Sigmoid colon (tissue), 7 donors: ENCODE data around the gene CYSLTR2. TPM values are rescaled to one million over a fixed set of nuclear protein-coding genes. Genes with fewer than 3 reads are reported as not detected.

Source experiments
- DNase-seq: peaks from one replicate; pipeline ENCODE4 v3.0.0-alpha.2; 2019
- H3K27ac ChIP-seq, 4 donors: fragments of 200-600 bp; sonication (generic); one replicate each; pipeline ENCODE4 v1.5.1; 2016 to 2019; ENCODE audit warnings: mild to moderate bottlenecking in 1 of 4
- H3K27me3 ChIP-seq, 3 donors: fragments of 200-600 bp; sonication (generic); one replicate each; pipeline ENCODE4 v1.5.1; 2019; ENCODE audit warnings: mild to moderate bottlenecking in 1 of 3
- H3K36me3 ChIP-seq, 4 donors: fragments of 200-600 bp; sonication (generic); one replicate each; pipeline ENCODE4 v1.5.1; 2016 to 2019
- H3K4me1 ChIP-seq, 4 donors: fragments of 200-600 bp; sonication (generic); one replicate each; pipeline ENCODE4 v1.5.1; 2017 to 2019
- H3K4me3 ChIP-seq, 4 donors: fragments of 200-600 bp; sonication (generic); one replicate each; pipeline ENCODE4 v1.5.1; 2017 to 2019; ENCODE audit warnings: mild to moderate bottlenecking in 2 of 4, moderate library complexity in 1 of 4
- H3K9me3 ChIP-seq, 4 donors: fragments of 200-600 bp in 3 of 4; sonication (generic) in 3 of 4; one replicate each; pipeline versions ENCODE4 v1.5.1 to v1.6.1; 2013 to 2019
- CTCF ChIP-seq, 4 experiments: fragments of 450-650 bp in 3 of 4; fragments of 200-600 bp in 1 of 4; IDR thresholded peaks; one replicate each; pipeline ENCODE4 v1.5.1; 2016 to 2019; ENCODE audit warnings: antibody characterized with exemption in 4 of 4, mild to moderate bottlenecking in 3 of 4, moderate library complexity in 2 of 4
- EP300 ChIP-seq, 4 donors: sonication (generic); formaldehyde crosslinking; IDR thresholded peaks; one replicate each; pipeline ENCODE4 v1.6.1; 2017; ENCODE audit warnings: antibody characterized with exemption in 4 of 4
- POLR2A ChIP-seq, 2 donors: fragments of 450-650 bp; IDR thresholded peaks; one replicate each; pipeline ENCODE4 v1.6.1; 2016; ENCODE audit warnings: antibody characterized with exemption in 2 of 2, mild to moderate bottlenecking in 2 of 2, moderate library complexity in 2 of 2
- POLR2AphosphoS5 ChIP-seq, 4 donors: sonication (generic); formaldehyde crosslinking; IDR thresholded peaks; one replicate each; pipeline ENCODE4 v1.6.1; 2017; ENCODE audit warnings: antibody characterized with exemption in 4 of 4
- WGBS, 2 donors: extraction: QIAGEN DNeasy Blood & Tissue Kit; methylation state at CpG; one replicate each; pipeline ENCODE4 v1.1.7; 2013; 5-methylcytosine and 5-hydroxymethylcytosine counted together
- intact Hi-C: fragments of 100-400 bp; cut with DNase I; formaldehyde crosslinking; loops from one replicate; pipeline ENCODE4 v1.15.1; 2023
- polyA plus RNA-seq, 3 donors: library from polyadenylated mRNA; stranded (reverse); fragments of 200-250 nt; gene quantifications; one replicate each; pipeline ENCODE4 v1.2.3, GENCODE V29; 2013
- total RNA-seq, 4 donors: library from RNA; depleted of rRNA; stranded (reverse); fragments of >200 nt; gene quantifications; one replicate each; pipeline ENCODE4 v1.1.0, GENCODE V29; 2016
- donor health status: healthy with polysubstance abuse.
- donor health status: Bipolar disorder and iron deficiency.
- donor health status: healthy.

The CYSLTR2 gene
- total RNA-seq (1 to 10 TPM in 2 of 4 donors, under 1 TPM in 2; 0.28 to 2.0 (median 1.1) TPM), polyA plus RNA-seq (under 1 TPM in 2 of 3 donors, not detected in 1; 0.46 to 0.99 TPM)

DNA sequence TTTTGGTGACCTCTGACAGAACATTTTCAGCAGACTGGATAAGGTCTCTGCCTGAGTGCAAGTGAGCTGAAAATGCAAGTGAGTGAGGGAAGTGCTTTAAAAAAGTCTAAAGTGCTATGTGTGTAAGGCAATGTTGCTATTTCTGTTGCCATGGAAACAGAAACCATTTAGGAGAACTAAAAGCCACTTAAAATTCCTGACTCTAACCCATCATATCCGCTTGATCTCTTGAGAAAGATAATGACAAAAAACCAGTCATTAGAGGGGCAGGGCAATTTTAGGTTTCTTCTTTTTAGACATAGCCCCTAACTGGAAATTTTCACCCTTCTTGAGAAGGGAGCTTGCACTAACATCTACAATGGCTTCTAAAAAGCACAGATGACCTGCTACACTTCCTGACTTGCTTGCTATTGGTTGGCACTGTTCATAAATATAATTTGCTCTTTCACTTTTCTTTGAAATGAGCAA, at the start of gene CYSLTR2:
TSS of gene CYSLTR2 (plus strand) at position 458 of the 468 bp plus-strand sequence. CDS start 52,889 bp downstream, outside the sequence.
- no peak for TF ChIP-seq POLR2A (IDR thresholded peaks at IDR 0.05)
- TF ChIP-seq EP300 (IDR thresholded peaks at IDR 0.05) = no peak
- no peak for TF ChIP-seq CTCF (IDR thresholded peaks at IDR 0.05)
- TF ChIP-seq POLR2AphosphoS5 (IDR thresholded peaks at IDR 0.05) = no peak
- H3K4me3 ChIP-seq = peak within 1 kb of the TSS in 1 of 4 donors; percentile 19
- H3K27me3 ChIP-seq = no peaks in the 10 kb centered on the region
- intact Hi-C loops = no loop called here
- H3K4me1 ChIP-seq = no peaks in the 10 kb centered on the region
- H3K27ac ChIP-seq = peak within 1 kb of the TSS in 1 of 4 donors; percentile 38
- no peaks in the 10 kb centered on the region for H3K9me3 ChIP-seq
- no peaks in the 10 kb centered on the region for H3K36me3 ChIP-seq
- 15 to 63% methylated on average over 1 of the region's 1 CpG for WGBS, 2 donors
- no peak for DNase-seq

GRCh38 chr13:48615049-48615448, 38.7 kb upstream of the CYSLTR2 start:
- Histone ChIP-seq H3K4me1 (no peaks in the 10 kb centered on the region), H3K27ac (no peak overlapping the region), H3K9me3 (peaks cover 0 to 3% (median 0%) of the 10 kb centered on the region in 4 donors), H3K27me3 (no peaks in the 10 kb centered on the region), H3K4me3 (no peak overlapping the region), H3K36me3 (no peaks in the 10 kb centered on the region)
- intact Hi-C loops = no loop called here
- DNase-seq = no peak
- TF ChIP-seq POLR2A (IDR thresholded peaks at IDR 0.05) (no peak), POLR2AphosphoS5 (IDR thresholded peaks at IDR 0.05) (no peak), CTCF (IDR thresholded peaks at IDR 0.05) (no peak), EP300 (IDR thresholded peaks at IDR 0.05) (no peak)
- WGBS, 2 donors = 19 to 59% methylated on average over 2 of the region's 2 CpGs

DNA sequence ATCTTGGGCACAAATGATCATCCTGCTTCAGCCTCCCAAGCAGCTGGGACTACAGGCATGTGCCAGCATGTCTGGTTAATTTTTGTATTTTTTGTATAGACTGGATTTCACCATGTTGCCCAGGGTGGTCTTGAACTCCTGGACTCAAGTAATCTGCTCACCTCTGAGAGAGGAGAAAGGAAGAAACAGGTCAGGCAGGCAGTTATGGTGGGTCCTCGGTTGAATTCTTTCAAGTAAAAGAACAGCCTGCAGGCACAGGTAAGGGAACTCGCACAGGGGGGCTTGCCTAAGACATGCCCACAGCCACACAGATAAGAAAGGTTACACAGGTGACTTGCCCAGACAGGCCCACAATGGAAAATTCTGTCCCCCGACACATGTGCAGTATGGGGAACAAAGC, 34.8 kb upstream of the CYSLTR2 start:
- 95 to 96% methylated on average over 3 of the region's 3 CpGs for WGBS, 2 donors
- Histone ChIP-seq H3K27ac (no peak overlapping the region), H3K36me3 (no peaks in the 10 kb centered on the region), H3K4me3 (no peak overlapping the region), H3K27me3 (no peaks in the 10 kb centered on the region), H3K9me3 (peaks cover 0 to 3% (median 0%) of the 10 kb centered on the region in 4 donors), H3K4me1 (no peaks in the 10 kb centered on the region)
- intact Hi-C loops = no loop called here
- TF ChIP-seq CTCF (IDR thresholded peaks at IDR 0.05) (no peak), POLR2A (IDR thresholded peaks at IDR 0.05) (no peak), POLR2AphosphoS5 (IDR thresholded peaks at IDR 0.05) (no peak), EP300 (IDR thresholded peaks at IDR 0.05) (no peak)
- no peak for DNase-seq

DNA sequence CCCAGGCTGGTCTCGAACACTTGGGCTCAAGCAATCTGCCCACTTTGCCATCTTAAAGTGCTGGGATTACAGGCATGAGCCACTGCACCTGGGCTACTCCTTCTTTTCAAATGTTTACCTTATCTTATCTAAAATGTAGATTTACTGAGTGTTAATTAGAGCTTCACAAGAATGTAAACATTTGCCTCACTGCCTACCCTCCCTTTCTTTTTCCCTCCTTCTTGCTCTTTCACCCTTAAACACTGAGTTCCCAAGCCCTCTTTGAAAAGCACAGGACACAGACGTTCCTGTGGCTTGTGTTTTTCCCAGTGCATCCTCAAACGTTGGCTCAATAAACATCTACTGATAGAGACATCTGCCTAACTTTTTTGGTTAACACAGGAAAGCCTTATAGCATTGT, 32.7 kb upstream of the CYSLTR2 start:
- Histone ChIP-seq H3K4me3 (no peak overlapping the region), H3K27ac (no peak overlapping the region), H3K9me3 (peaks cover 0 to 3% (median 0%) of the 10 kb centered on the region in 4 donors), H3K36me3 (no peaks in the 10 kb centered on the region), H3K27me3 (no peaks in the 10 kb centered on the region), H3K4me1 (no peaks in the 10 kb centered on the region)
- DNase-seq = no peak
- TF ChIP-seq POLR2A (IDR thresholded peaks at IDR 0.05) (no peak), CTCF (IDR thresholded peaks at IDR 0.05) (no peak), EP300 (IDR thresholded peaks at IDR 0.05) (no peak), POLR2AphosphoS5 (IDR thresholded peaks at IDR 0.05) (no peak)
- 19 to 48% methylated on average over 3 of the region's 3 CpGs for WGBS, 2 donors
- intact Hi-C loops = no loop called here

DNA sequence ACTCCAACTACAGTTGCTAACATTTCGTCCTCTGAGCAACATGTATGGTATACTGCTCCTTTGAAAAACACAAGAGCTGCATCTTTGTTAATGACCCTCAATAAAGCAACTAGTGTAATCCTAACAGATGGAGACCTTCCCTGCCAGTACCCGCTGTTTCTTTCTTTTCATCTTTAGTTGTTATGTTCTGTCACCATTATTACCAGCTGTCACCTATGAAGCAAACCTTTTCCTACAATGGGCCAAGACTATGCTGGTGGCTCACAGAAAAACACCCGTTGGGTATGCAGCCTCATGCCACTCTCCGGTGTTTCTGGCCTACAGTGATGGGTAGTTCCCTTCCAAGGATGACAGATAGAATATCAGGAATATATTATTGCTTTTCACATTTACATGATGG, 29.7 kb upstream of the CYSLTR2 start:
- H3K27me3 ChIP-seq = no peaks in the 10 kb centered on the region
- DNase-seq = no peak
- TF ChIP-seq CTCF (IDR thresholded peaks at IDR 0.05) (no peak), POLR2AphosphoS5 (IDR thresholded peaks at IDR 0.05) (no peak), EP300 (IDR thresholded peaks at IDR 0.05) (no peak), POLR2A (IDR thresholded peaks at IDR 0.05) (no peak)
- intact Hi-C loops = no loop called here
- no peaks in the 10 kb centered on the region for H3K4me1 ChIP-seq
- H3K4me3 ChIP-seq = no peak overlapping the region
- H3K27ac ChIP-seq = no peak overlapping the region
- 66 to 92% methylated on average over 4 of the region's 4 CpGs for WGBS, 2 donors
- H3K9me3 ChIP-seq = peaks cover 0 to 3% (median 0%) of the 10 kb centered on the region in 4 donors
- H3K36me3 ChIP-seq = no peaks in the 10 kb centered on the region
